Activated CD4-positive, CD25-positive, alpha-beta regulatory T cell treated with anti-CD3 and anti-CD28 coated beads, Interleukin-2, amount 50 U/mL, for 72 hours (primary cell): ENCODE data around the gene CLDN18.

Experiments
- DNase-seq: peaks from one replicate; pipeline ENCODE4 v3.0.0; 2021

The CLDN18 gene

GRCh38 chr3:138027821-138028220, 17.9 kb downstream of the CLDN18 start:
- no peak for DNase-seq

DNA sequence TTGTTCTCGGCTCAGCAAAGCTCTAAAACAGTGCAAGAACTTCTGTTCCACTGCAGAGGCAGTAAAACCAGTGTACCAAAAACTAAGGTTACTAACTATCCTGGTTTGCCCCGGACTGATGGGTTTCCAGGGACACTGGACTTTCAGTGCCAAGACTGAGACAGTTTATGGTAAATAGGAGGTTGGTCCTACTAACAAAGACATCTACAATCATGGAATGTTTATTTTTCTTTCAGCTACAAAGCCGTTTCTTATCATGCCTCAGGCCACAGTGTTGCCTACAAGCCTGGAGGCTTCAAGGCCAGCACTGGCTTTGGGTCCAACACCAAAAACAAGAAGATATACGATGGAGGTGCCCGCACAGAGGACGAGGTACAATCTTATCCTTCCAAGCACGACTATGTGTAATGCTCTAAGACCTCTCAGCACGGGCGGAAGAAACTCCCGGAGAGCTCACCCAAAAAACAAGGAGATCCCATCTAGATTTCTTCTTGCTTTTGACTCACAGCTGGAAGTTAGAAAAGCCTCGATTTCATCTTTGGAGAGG, 20.8 kb downstream of the CLDN18 start:
- DNase-seq, result no peak

DNA sequence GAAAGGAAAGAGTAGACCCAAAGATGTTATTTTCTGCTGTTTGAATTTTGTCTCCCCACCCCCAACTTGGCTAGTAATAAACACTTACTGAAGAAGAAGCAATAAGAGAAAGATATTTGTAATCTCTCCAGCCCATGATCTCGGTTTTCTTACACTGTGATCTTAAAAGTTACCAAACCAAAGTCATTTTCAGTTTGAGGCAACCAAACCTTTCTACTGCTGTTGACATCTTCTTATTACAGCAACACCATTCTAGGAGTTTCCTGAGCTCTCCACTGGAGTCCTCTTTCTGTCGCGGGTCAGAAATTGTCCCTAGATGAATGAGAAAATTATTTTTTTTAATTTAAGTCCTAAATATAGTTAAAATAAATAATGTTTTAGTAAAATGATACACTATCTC, 21.6 kb downstream of the CLDN18 start:
- DNase-seq, result no peak

DNA sequence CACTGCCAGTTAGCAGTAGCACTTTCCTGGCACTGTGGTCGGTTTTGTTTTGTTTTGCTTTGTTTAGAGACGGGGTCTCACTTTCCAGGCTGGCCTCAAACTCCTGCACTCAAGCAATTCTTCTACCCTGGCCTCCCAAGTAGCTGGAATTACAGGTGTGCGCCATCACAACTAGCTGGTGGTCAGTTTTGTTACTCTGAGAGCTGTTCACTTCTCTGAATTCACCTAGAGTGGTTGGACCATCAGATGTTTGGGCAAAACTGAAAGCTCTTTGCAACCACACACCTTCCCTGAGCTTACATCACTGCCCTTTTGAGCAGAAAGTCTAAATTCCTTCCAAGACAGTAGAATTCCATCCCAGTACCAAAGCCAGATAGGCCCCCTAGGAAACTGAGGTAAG, 22.6 kb downstream of the CLDN18 start:
- DNase-seq, result no peak

GRCh38 chr3:138033202-138033691, 23.3 kb downstream of the CLDN18 start:
- no peak for DNase-seq

DNA sequence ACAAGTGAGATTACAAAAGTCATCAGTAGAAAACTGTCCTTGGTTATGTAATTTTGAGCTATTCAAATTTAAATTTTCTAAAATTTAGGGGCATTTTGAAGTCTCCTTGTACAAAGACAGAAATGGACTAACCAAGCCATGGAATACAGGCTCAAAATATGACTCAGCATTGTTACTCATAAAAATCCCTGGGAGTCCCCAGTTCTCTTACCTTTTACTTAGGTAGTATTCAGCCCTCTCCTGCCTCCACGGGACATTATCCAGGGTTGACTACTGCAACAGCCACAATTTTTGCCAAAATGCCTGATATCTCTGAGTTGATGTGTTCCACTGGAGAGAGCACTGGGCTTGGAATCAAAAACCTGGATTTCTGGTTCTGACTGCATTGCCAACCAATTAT, 25.0 kb downstream of the CLDN18 start:
- no peak for DNase-seq

GRCh38 chr3:138036572-138036971, 26.6 kb downstream of the CLDN18 start:
- no peak for DNase-seq

GRCh38 chr3:138038725-138039462, 28.9 kb downstream of the CLDN18 start:
- no peak for DNase-seq

GRCh38 chr3:138042043-138042442, 32.1 kb downstream of the CLDN18 start:
- DNase-seq, result no peak

DNA sequence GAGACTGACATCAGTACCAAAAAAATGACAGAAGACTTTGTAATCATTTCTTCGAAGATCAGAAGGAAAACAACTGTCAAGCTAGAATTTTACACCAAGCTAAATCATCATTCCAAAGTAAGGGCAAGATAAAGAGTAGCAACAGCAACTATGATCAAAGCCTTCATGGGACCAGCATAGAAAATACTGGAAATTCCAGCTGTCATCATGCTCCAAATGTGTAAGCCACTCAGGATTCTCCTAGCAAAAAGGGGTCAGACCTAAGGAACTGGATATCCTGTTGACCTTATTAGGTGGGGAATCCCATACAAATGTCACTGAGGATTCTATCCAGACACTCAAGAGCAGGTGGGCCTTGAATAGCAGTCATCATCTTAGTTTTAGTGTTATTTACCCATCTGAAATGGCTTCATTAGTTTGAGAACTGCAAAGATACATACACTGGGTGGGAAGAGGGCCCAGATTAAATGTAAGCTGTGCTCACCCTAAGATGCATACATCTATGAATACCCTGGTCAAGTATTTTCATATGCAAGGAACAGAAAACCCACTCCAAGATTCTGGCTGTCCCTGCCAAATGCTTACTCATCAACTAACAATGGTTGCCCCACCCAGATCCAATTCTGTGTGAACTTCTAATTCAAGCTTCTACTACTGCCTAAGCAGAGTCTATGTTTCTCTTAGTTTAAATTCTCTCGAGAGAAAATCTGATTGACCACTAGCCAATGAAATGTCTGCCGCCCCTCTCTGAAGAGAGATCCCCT, 33.5 kb downstream of the CLDN18 start:
- DNase-seq, result no peak

GRCh38 chr3:138046085-138046484, 36.1 kb downstream of the CLDN18 start:
- DNase-seq, result no peak

GRCh38 chr3:138046955-138047354, 37.0 kb downstream of the CLDN18 start:
- no peak for DNase-seq

DNA sequence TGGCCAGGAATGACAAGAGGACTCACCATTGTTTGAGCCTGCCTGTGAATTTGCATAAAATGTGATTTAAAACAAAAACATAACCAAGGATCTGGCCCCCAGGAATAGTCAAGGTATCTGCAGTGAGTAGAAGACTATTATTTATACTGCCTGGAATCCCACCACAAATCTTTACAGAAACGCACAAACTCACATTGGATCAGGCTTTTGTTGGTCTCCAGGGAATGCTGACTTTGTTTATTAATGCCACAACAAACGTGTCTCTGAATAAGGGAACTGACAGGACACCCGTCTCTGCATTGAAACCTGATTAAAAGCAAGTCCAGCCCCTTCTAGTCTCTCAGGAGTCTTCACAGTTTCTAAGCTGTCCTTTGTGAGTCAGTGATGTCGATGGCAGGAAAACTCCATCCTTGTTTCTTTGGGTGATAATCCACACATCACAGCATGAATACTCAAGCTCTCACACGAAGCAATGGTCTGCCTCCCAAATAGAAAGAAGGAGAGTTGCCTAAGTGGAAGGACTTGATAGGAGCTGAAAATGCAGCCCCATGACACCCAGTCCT, 37.7 kb downstream of the CLDN18 start:
- DNase-seq, result no peak

DNA sequence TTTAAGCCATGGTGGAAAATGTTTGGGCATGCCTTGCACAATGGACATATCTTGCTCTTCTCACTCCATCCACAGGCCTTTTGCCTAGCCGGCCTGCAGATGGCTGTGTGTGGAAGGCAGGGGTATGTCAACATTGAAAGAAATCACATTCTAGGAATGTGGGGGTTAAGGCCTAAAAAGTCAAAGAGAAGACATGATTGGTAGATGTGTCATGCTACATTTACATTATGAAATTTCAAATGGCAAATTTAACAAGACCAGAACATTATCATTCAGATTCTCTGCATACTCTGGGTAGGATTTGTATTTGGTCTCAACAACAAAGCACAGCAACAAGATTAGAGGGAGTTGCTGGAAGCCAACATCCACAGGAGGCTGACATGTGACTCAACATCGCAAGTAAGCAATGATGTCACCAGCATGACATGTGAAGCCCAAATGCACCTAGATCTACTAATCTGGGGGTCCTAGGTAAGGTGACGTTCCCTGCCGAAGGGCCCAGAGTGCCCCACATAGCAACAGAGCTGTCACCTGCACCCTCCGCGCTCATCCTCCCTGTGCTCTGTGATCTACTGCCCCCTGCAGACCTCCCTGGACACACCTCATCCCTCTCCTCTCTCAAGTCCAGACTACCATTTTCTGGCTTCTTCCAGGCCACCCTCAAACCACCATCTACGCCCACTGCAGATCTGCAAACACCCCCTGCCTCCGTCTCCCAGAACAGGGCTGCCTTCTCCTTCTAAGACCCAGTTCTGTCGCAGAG, 39.4 kb downstream of the CLDN18 start:
- no peak for DNase-seq

DNA sequence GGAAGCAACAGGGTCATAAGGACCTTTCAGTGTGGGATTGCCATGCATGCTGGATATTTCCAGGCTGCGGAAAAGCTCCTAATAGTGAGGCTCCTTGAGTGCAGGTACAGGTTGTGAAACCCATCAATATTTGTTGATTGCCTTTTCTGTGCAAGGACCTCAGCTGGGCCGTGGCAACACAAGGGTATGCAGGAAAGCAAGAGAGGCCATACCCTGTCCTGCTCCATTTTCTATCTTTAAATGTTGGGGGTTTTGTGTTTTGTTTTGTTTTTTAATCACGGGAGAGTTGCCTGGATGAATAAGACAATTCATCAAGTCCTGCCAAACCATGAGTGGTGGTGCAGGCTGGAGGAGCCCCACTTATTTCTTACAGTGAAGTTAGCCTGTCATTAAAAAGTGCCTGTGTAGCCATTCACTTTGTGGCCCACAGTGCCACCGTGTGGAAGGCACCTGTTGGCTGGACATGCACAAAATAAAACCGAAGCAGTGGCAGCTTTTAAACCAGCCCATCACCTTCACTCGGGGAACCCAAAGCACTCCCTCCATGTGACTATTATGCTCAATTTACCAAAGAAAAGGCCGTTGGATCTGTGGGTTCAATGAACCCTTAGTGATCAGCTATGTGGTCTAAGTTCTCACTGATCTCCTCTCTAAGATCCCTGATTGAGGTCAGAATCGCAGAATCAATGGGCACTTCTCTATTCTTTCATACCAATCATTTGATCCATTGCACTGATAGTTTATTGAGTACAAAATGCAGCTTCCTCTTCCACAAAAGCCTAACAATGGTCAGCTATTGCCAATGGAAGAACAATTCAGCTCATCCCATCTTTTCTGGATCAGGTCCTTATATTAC, 42.2 kb downstream of the CLDN18 start:
- no peak for DNase-seq

DNA sequence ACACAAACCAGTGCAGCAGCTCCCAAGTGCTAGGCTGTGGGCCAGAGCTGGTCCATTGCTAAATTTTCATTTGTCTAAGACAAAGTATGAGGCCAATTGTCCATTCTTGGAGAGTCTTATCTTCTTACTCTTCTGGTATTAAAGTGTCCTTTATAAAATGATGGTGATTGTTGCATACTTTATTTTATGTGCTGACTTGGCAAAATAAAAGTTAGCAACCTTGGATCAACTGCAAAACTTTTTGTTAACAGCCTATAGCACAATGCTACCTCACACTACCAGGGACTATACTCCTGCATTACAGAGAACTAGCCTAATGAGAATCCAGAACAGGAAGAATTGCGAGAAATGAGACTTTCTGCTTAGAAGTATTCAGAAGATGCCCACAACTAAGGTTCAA, 44.1 kb downstream of the CLDN18 start:
- no peak for DNase-seq

GRCh38 chr3:138057384-138057783, 47.4 kb downstream of the CLDN18 start:
- DNase-seq, result no peak

GRCh38 chr3:138059261-138059660, 49.3 kb downstream of the CLDN18 start:
- DNase-seq, result no peak

GRCh38 chr3:138060792-138061191, 50.8 kb downstream of the CLDN18 start:
- no peak for DNase-seq

DNA sequence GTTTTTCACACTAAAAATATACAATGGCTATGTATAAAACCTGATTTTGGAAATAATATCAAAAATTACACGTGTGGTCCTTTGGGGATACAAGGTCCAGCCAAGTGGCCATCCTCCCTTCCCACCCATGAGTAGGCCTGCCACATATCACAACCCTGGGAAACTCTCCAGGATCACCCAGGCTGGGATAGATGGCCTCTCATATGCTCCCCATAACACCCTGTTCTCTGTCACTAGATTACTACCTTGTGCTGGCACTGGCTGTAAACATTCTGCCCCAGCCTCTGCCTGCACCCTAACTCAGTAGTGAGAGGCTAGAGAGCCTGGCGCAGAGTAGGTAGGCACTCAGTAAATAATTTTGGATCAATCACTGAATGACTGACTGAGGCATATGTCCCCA, 52.1 kb downstream of the CLDN18 start:
- no peak for DNase-seq

DNA sequence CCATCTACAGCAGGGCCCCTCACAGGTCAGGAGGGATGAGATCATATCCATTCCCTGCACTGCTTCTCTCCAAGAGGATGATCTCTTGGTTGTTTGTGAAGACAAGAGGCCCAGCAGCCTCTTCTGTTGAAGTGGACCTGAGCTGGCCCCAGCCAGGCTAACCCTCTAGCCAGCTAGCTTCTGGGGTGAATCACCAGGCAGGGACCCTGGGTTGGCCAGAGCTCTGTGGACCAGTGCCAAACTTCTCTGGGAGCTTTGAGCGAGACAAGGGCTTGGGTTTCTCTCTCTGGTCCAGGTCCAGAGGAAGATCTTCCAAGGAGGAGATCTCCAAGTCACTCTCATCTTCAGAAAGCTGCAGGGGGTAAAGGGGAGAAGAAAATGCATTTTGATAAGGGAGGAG, 52.7 kb downstream of the CLDN18 start:
- no peak for DNase-seq

DNA sequence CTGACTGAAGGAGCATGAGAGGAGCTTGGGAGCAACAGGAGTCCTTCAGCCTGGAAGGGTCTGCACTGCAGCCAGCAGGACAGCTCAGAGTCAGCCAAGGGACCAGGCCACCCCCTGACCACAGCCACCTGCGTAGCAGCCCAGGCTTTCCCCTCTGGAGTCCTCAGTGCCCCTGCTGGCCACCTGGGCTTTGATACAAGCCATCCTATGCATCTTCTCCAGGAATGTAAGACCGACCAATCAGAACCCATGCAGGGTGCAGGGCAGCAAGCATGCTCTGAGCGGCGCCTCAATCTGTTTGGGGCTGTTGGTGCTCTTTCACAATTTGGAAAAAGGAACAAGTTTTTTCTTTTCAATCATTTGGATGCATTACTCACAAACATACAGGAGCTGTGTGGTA, 53.5 kb downstream of the CLDN18 start:
- DNase-seq, result no peak
